Neutrophil (primary cell): ENCODE measurements around the gene MGAT5B.

Experiments
- H3K27ac ChIP-seq: fragments of 200-600 bp; sonication (generic); 2 replicates; pipeline ENCODE4 v1.5.1; 2016; ENCODE audit warnings: mild to moderate bottlenecking, moderate library complexity
- H3K27me3 ChIP-seq: fragments of 200-600 bp; sonication (generic); 2 replicates; pipeline ENCODE4 v1.6.0; 2016; ENCODE audit warnings: mild to moderate bottlenecking
- H3K36me3 ChIP-seq: fragments of 200-600 bp; sonication (generic); 2 replicates; pipeline ENCODE4 v1.5.1; 2017
- H3K4me1 ChIP-seq, 2 experiments: fragments of 200-600 bp in 1 of 2; sonication (generic) in 1 of 2; 1 replicate in 1 of 2; 2 replicates in 1 of 2; pipeline versions ENCODE4 v1.5.1 to v1.6.1; 2013 to 2016; ENCODE audit warnings: low read depth in 1 of 2, low read length in 1 of 2, mild to moderate bottlenecking in 1 of 2, moderate library complexity in 1 of 2; ENCODE audit not compliant: control insufficient read depth in 1 of 2, insufficient read depth in 1 of 2
- H3K4me3 ChIP-seq, 2 experiments: fragments of 200-600 bp in 1 of 2; sonication (generic) in 1 of 2; 1 replicate in 1 of 2; 2 replicates in 1 of 2; pipeline ENCODE4 v1.5.1; 2013 to 2016; ENCODE audit warnings: low read depth in 1 of 2, low read length in 1 of 2, mild to moderate bottlenecking in 1 of 2, moderate library complexity in 1 of 2
- H3K9me3 ChIP-seq: fragments of 200-600 bp; sonication (generic); 2 replicates; pipeline ENCODE4 v1.5.1; 2016
- TF ChIP-seq, protein P1 (sequence below): fragments of 200-600 bp; sonication (generic); IDR thresholded peaks from 2 replicates; pipeline ENCODE4 v1.5.1; 2016; ENCODE audit warnings: antibody characterized with exemption

The MGAT5B gene

DNA sequence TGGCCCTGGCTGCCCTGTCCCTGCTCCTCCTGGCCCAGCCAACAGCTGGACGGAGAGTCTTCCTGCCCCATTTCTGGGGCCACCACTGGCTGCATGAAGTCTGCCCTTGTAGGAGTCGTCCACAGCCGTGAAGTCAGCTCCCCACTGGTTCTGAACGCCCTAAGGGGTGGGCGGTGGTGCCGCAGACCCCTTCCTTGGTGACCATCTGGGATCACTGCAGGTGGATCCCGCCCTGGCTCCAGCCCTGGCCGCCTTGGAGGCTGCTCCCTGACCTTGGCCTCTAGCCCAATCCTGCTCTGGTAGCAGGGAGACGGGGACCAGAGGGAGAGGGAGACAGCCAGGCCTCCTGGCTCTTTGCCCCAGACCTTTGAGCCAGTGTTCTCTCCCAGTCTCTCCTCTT is 35.4 kb downstream of the MGAT5B start:
- Histone ChIP-seq H3K27ac (no peak overlapping the region), H3K4me1 (no peaks in the 10 kb centered on the region), H3K4me3 (no peak overlapping the region), H3K27me3 (peaks cover 10% of the 10 kb centered on the region), H3K9me3 (no peaks in the 10 kb centered on the region), H3K36me3 (no peaks in the 10 kb centered on the region)
- TF ChIP-seq, protein P1, sequence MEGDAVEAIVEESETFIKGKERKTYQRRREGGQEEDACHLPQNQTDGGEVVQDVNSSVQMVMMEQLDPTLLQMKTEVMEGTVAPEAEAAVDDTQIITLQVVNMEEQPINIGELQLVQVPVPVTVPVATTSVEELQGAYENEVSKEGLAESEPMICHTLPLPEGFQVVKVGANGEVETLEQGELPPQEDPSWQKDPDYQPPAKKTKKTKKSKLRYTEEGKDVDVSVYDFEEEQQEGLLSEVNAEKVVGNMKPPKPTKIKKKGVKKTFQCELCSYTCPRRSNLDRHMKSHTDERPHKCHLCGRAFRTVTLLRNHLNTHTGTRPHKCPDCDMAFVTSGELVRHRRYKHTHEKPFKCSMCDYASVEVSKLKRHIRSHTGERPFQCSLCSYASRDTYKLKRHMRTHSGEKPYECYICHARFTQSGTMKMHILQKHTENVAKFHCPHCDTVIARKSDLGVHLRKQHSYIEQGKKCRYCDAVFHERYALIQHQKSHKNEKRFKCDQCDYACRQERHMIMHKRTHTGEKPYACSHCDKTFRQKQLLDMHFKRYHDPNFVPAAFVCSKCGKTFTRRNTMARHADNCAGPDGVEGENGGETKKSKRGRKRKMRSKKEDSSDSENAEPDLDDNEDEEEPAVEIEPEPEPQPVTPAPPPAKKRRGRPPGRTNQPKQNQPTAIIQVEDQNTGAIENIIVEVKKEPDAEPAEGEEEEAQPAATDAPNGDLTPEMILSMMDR = no peak

DNA sequence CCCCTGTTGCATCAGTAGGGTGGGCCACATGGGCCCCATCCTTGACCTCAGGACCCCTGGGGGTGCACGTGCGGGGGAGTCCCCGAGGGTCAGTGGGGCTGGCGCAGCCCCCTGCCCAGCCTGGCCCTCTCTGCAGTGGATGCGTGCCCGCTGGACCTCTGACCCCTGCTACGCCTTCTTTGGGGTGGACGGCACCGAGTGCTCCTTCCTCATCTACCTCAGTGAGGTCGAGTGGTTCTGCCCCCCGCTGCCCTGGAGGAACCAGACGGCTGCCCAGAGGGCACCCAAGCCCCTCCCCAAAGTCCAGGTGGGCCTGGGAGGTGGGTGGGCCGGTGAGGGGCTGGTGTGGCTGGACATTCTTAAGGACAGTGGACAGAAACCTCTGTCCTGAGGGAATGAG is 35.9 kb downstream of the MGAT5B start:
- Histone ChIP-seq H3K4me1 (no peaks in the 10 kb centered on the region), H3K27ac (no peak overlapping the region), H3K9me3 (no peaks in the 10 kb centered on the region), H3K27me3 (peaks cover 11% of the 10 kb centered on the region), H3K36me3 (no peaks in the 10 kb centered on the region), H3K4me3 (no peak overlapping the region)
- TF ChIP-seq, protein P1 = no peak

DNA sequence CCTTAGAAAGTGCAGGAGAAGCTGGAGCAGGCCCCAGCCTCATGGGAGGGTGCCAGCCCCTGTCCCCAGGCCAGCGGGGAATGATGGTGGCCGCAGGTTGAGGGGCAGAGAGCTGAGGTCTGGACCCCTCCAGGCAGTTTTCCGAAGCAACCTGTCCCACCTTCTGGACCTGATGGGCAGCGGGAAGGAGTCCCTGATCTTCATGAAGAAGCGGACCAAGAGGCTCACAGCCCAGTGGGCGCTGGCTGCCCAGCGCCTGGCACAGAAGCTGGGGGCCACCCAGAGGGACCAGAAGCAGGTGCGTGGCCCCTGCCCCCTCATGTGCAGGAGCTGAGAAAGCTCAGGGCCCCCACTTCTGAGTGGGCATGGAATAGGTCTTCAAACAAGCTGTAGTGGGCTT is 36.8 kb downstream of the MGAT5B start:
- Histone ChIP-seq H3K27ac (no peak overlapping the region), H3K27me3 (peaks cover 20% of the 10 kb centered on the region), H3K4me3 (no peak overlapping the region), H3K9me3 (no peaks in the 10 kb centered on the region), H3K36me3 (no peaks in the 10 kb centered on the region), H3K4me1 (no peaks in the 10 kb centered on the region)
- TF ChIP-seq, protein P1 = no peak

GRCh38 chr17:76905836-76906235 is 37.6 kb downstream of the MGAT5B start:
- H3K4me3 ChIP-seq = no peak overlapping the region
- TF ChIP-seq, protein P1 = no peak
- H3K9me3 ChIP-seq = no peaks in the 10 kb centered on the region

DNA sequence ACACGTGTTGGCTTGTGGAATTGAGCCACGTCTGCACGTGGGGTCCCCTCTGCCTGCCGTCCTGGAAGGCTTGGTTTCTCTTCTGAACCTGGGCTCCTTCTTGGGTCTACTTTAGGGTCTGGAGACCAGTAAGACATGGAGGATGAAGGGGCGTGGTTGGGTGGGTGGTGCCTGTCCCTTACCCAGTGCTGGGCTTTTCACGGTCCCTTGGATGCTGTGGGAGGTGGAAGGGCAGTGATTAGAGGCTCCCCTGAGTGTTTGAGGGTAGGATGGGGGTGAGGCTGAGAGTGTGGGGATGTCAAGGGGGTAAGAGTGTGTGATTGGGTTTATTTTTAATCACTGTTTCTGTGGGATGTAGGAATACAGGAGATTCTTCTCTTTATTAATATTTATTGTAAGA is 38.3 kb downstream of the MGAT5B start:
- H3K4me3 ChIP-seq = no peak overlapping the region
- H3K27ac ChIP-seq = no peak overlapping the region
- H3K36me3 ChIP-seq = no peaks in the 10 kb centered on the region
- TF ChIP-seq, protein P1 = no peak
- H3K4me1 ChIP-seq = no peaks in the 10 kb centered on the region
- peaks cover 21% of the 10 kb centered on the region for H3K27me3 ChIP-seq
- no peaks in the 10 kb centered on the region for H3K9me3 ChIP-seq

More at GRCh38 chr17:76905836-76906235, 37.6 kb downstream of the MGAT5B start:
- H3K27me3 ChIP-seq = peaks cover 21% of the 10 kb centered on the region
- H3K4me1 ChIP-seq = no peaks in the 10 kb centered on the region
- H3K36me3 ChIP-seq = no peaks in the 10 kb centered on the region
- no peak overlapping the region for H3K27ac ChIP-seq

DNA sequence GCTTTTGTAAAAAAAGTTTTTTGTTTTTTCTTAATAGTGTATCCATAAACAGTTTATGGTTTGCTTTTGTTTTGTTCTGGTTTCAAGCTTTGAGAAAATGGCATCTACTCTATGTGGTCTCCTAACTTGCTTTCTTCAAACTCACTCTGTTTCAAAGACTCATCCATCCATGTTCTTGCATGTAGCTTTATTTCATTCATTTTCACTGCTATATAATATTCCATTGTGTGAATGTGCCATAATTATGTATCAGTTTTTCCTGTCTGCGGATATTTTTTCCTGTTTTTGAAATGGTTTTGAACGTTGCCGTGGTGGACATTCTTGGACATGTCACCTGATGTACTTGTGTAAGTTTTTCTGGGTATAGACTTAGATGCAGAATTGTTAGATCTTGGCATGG is 39.1 kb downstream of the MGAT5B start:
- H3K9me3 ChIP-seq = no peaks in the 10 kb centered on the region

More for the DNA sequence above, 39.1 kb downstream of the MGAT5B start:
- H3K27me3 ChIP-seq = peaks cover 21% of the 10 kb centered on the region
- no peak overlapping the region for H3K4me3 ChIP-seq
- no peaks in the 10 kb centered on the region for H3K36me3 ChIP-seq
- H3K27ac ChIP-seq = no peak overlapping the region
- TF ChIP-seq, protein P1 = no peak
- H3K4me1 ChIP-seq = no peaks in the 10 kb centered on the region
